ENCODE results near the gene KCTD21. TPM values are rescaled to one million over a fixed set of nuclear protein-coding genes. Genes with fewer than 3 reads are reported as not detected.

KCTD21 gene
- total and polyA plus RNA-seq, 10 of the 15 experiments (the other 5 are each of a cell fraction or from before 2014, with no cell fraction given), result 0.63 to 5.4 (median 3.6) TPM

GRCh38 chr11:78139422-78140391 lies 48.7 kb downstream of the KCTD21 start, which contains the start of gene ALG8 (continued):
- no peak for TF ChIP-seq CTCF (IDR thresholded peaks at IDR 0.05 in 2 of 3, conservative IDR thresholded peaks at IDR 0.05 in 1 of 3; ENCODE audit: control insufficient read depth in 2 of 3, extremely low read depth in 1 of 3, insufficient read depth in 1 of 3, low read depth in 3 of 3, low read length in 3 of 3)
- TF ChIP-seq SKIL (IDR thresholded peaks at IDR 0.05; ENCODE audit: low read depth, poor library complexity, severe bottlenecking), result no peak
- no peak for TF ChIP-seq ZNF592 (IDR thresholded peaks at IDR 0.05)
- peak; percentile 72 to 90 for TF ChIP-seq BHLHE40 (IDR thresholded peaks at IDR 0.05; ENCODE audit: borderline replicate concordance in 1 of 2, low read depth in 2 of 2, low read length in 1 of 2)
- no peak for TF ChIP-seq SREBF2 (IDR thresholded peaks at IDR 0.05; ENCODE audit: low read length)
- TF ChIP-seq ATF7 (IDR thresholded peaks at IDR 0.05; ENCODE audit: low read depth), result no peak
- no peak for TF ChIP-seq NFIC (IDR thresholded peaks at IDR 0.05; ENCODE audit: low read depth, low read length)
- TF ChIP-seq POLR2A (IDR thresholded peaks at IDR 0.05; ENCODE audit: low read depth, low read length), result peak; percentile 95
- no peak for TF ChIP-seq SREBF1 (IDR thresholded peaks at IDR 0.05; ENCODE audit: low read length)
- TF ChIP-seq, protein P1, sequence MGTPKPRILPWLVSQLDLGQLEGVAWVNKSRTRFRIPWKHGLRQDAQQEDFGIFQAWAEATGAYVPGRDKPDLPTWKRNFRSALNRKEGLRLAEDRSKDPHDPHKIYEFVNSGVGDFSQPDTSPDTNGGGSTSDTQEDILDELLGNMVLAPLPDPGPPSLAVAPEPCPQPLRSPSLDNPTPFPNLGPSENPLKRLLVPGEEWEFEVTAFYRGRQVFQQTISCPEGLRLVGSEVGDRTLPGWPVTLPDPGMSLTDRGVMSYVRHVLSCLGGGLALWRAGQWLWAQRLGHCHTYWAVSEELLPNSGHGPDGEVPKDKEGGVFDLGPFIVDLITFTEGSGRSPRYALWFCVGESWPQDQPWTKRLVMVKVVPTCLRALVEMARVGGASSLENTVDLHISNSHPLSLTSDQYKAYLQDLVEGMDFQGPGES (IDR thresholded peaks at IDR 0.05), result no peak
- no peak for TF ChIP-seq CBX3 (IDR thresholded peaks at IDR 0.05; ENCODE audit: borderline replicate concordance, low read depth)
- no peak for TF ChIP-seq RELA (IDR thresholded peaks at IDR 0.05; ENCODE audit: borderline replicate concordance, partially characterized antibody)
- TF ChIP-seq KDM1A (IDR thresholded peaks at IDR 0.05; ENCODE audit: borderline replicate concordance), result no peak
- TF ChIP-seq NR2C2 (IDR thresholded peaks at IDR 0.05; ENCODE audit: borderline replicate concordance, control insufficient read depth, insufficient read length, low read depth), result no peak
- TF ChIP-seq FOXM1 (IDR thresholded peaks at IDR 0.05; ENCODE audit: low read depth, low read length), result peak; percentile 32; the same call in 1 of the 2 replicates

Measured in GM12878 (cell line).